SK-N-SH (cell line): ENCODE data around the gene RPA4. TPM values are rescaled to one million over a fixed set of nuclear protein-coding genes. Genes with fewer than 3 reads are reported as not detected.
"Not testable (repeated sequence)": the region's sequence is repeated elsewhere in the genome, so short reads cannot be mapped to it uniquely, and the experiment has no call there.

ENCODE experiments used
- CTCF ChIA-PET: fragments of 300-600, 350-600 bp; formaldehyde crosslinking; extraction: SDS; loops from one replicate; lab custom pipeline; 2021; lab: Yijun Ruan, JAX
- POLR2A ChIA-PET: fragments of 350-600 bp; sonication (Branson Sonifier 250); formaldehyde crosslinking; extraction: SDS; loops from one replicate; lab custom pipeline; 2020; ENCODE audit warnings: antibody characterized with exemption, inconsistent platforms; lab: Yijun Ruan, JAX
- DNase-seq: peaks from one replicate; pipeline ENCODE4 v3.0.0; 2012
- H2AFZ ChIP-seq: fragments of 200-600 bp; sonication (generic); 2 replicates; pipeline ENCODE4 v1.8.1; 2016; ENCODE audit warnings: antibody characterized with exemption, mild to moderate bottlenecking, low read depth
- H3F3A ChIP-seq: fragments of 200-600 bp; sonication (generic); replicated peaks from 2 replicates; pipeline ENCODE3; 2016; ENCODE audit warnings: antibody characterized with exemption, mild to moderate bottlenecking; ENCODE audit not compliant: insufficient read depth
- H3K27ac ChIP-seq, 2 experiments: fragments of 200-500 bp in 1 of 2; fragments of 200-600 bp in 1 of 2; sonication (Bioruptor generic) in 1 of 2; sonication (generic), shearing (Covaris generic) in 1 of 2; 2 replicates each; pipeline versions ENCODE4 v1.5.1 to v1.6.1; 2014 to 2016; ENCODE audit warnings: low read depth in 2 of 2, inconsistent platforms in 1 of 2, low read length in 1 of 2, mild to moderate bottlenecking in 1 of 2, mixed read lengths in 1 of 2
- H3K27me3 ChIP-seq: fragments of 200-600 bp; sonication (generic), shearing (Covaris generic); 2 replicates; pipeline ENCODE4 v1.6.1; 2016; ENCODE audit warnings: mixed run types; ENCODE audit not compliant: insufficient read depth
- H3K36me3 ChIP-seq, 2 experiments: fragments of 200-500 bp in 1 of 2; fragments of 200-600 bp in 1 of 2; sonication (Bioruptor generic) in 1 of 2; sonication (generic) in 1 of 2; replicated peaks in 1 of 2; 2 replicates each; pipeline versions ENCODE3 to v1.5.1; 2014 to 2016; ENCODE audit warnings: low read length in 1 of 2, mild to moderate bottlenecking in 1 of 2; ENCODE audit not compliant: insufficient read depth in 2 of 2, control insufficient read depth in 1 of 2
- H3K4me1 ChIP-seq, 2 experiments: fragments of 200-500 bp in 1 of 2; fragments of 200-600 bp in 1 of 2; sonication (Bioruptor generic) in 1 of 2; sonication (generic), shearing (Covaris generic) in 1 of 2; 2 replicates each; pipeline versions ENCODE4 v1.5.1 to v1.6.1; 2014 to 2016; ENCODE audit warnings: low read depth in 1 of 2, low read length in 1 of 2, mixed run types in 1 of 2; ENCODE audit not compliant: insufficient read depth in 2 of 2, control insufficient read depth in 1 of 2
- H3K4me2 ChIP-seq: fragments of 200-600 bp; sonication (generic), shearing (Covaris generic); 2 replicates; pipeline ENCODE4 v1.6.1; 2017; ENCODE audit warnings: mixed run types
- H3K4me3 ChIP-seq, 2 experiments: fragments of 200-500 bp in 1 of 2; fragments of 200-600 bp in 1 of 2; sonication (Bioruptor generic) in 1 of 2; sonication (generic), shearing (Covaris generic) in 1 of 2; 2 replicates each; pipeline versions ENCODE4 v1.5.1 to v1.8.1; 2014 to 2016; ENCODE audit warnings: low read depth in 2 of 2, inconsistent platforms in 1 of 2, low read length in 1 of 2, mild to moderate bottlenecking in 1 of 2, mixed read lengths in 1 of 2, moderate library complexity in 1 of 2
- H3K79me2 ChIP-seq: fragments of 200-600 bp; sonication (generic); 2 replicates; pipeline ENCODE4 v1.8.1; 2017; ENCODE audit warnings: mild to moderate bottlenecking; ENCODE audit not compliant: insufficient read depth
- H3K9ac ChIP-seq: fragments of 200-600 bp; sonication (generic); 2 replicates; pipeline ENCODE4 v1.6.1; 2017; ENCODE audit warnings: mixed run types
- H3K9me2 ChIP-seq: fragments of 200-600 bp; sonication (generic); 2 replicates; pipeline ENCODE4 v1.6.1; 2017; ENCODE audit warnings: mixed run types
- H3K9me3 ChIP-seq: fragments of 200-600 bp; sonication (generic); 2 replicates; pipeline ENCODE4 v1.6.1; 2017; ENCODE audit warnings: mixed run types, mild to moderate bottlenecking, moderate library complexity
- H4K20me1 ChIP-seq: fragments of 200-600 bp; sonication (generic); 2 replicates; pipeline ENCODE4 v1.6.1; 2017; ENCODE audit warnings: mild to moderate bottlenecking, mixed run types; ENCODE audit not compliant: insufficient read depth
- CHD2 ChIP-seq: fragments of 150-350 bp; IDR thresholded peaks from 2 replicates; pipeline ENCODE4 v1.6.1; 2018; ENCODE audit warnings: low read length; ENCODE audit not compliant: partially characterized antibody
- ELF1 ChIP-seq: IDR thresholded peaks from 2 replicates; pipeline ENCODE4 v1.4.0; 2012
- EP300 ChIP-seq, 2 experiments: IDR thresholded peaks; 2 replicates each; pipeline versions ENCODE4 v1.4.0 to v1.6.1; 2012; ENCODE audit warnings: borderline replicate concordance in 1 of 2, low read depth in 1 of 2, low read length in 1 of 2
- FOXM1 ChIP-seq: IDR thresholded peaks from 2 replicates; pipeline ENCODE4 v1.4.0; 2012; ENCODE audit warnings: low read depth, mild to moderate bottlenecking
- GABPA ChIP-seq: IDR thresholded peaks from 2 replicates; pipeline ENCODE4 v1.4.0; 2012; ENCODE audit warnings: low read depth, mild to moderate bottlenecking
- JUND ChIP-seq: IDR thresholded peaks from 2 replicates; pipeline ENCODE4 v1.4.0; 2012
- MEF2A ChIP-seq: IDR thresholded peaks from 2 replicates; pipeline ENCODE4 v1.4.0; 2012; ENCODE audit warnings: low read depth, borderline replicate concordance
- NRF1 ChIP-seq: IDR thresholded peaks from 2 replicates; pipeline ENCODE4 v1.6.1; 2012; ENCODE audit warnings: low read depth, mild to moderate bottlenecking, low read length
- POLR2AphosphoS5 ChIP-seq: IDR thresholded peaks from 2 replicates; pipeline ENCODE4 v1.6.1; 2012; ENCODE audit warnings: low read depth, low read length
- RAD21 ChIP-seq: IDR thresholded peaks from 2 replicates; pipeline ENCODE4 v1.6.1; 2012; ENCODE audit warnings: mild to moderate bottlenecking, low read length
- RCOR1 ChIP-seq: fragments of 150-350 bp; IDR thresholded peaks from 2 replicates; pipeline ENCODE4 v1.6.1; 2017; ENCODE audit warnings: antibody characterized with exemption, low read length
- RFX5 ChIP-seq: IDR thresholded peaks from 2 replicates; pipeline ENCODE4 v1.6.1; 2012; ENCODE audit warnings: mild to moderate bottlenecking, improper control_type of control experiment, low read length
- RXRA ChIP-seq: IDR thresholded peaks from 2 replicates; pipeline ENCODE4 v1.4.0; 2012; ENCODE audit warnings: low read depth, mild to moderate bottlenecking, borderline replicate concordance
- SIN3A ChIP-seq: IDR thresholded peaks from 2 replicates; pipeline ENCODE4 v1.6.1; 2012; ENCODE audit warnings: low read depth, mild to moderate bottlenecking, low read length, moderate library complexity, borderline replicate concordance
- SMC3 ChIP-seq: IDR thresholded peaks from 2 replicates; pipeline ENCODE4 v1.6.1; 2012; ENCODE audit warnings: low read depth, low read length, improper control_type of control experiment
- TAF1 ChIP-seq: IDR thresholded peaks from 2 replicates; pipeline ENCODE4 v1.6.1; 2012; ENCODE audit warnings: low read depth, mild to moderate bottlenecking, low read length, moderate library complexity, borderline replicate concordance
- TCF12 ChIP-seq: IDR thresholded peaks from 2 replicates; pipeline ENCODE4 v1.4.0; 2012
- TEAD4 ChIP-seq: IDR thresholded peaks from 2 replicates; pipeline ENCODE4 v1.4.0; 2012; ENCODE audit warnings: mild to moderate bottlenecking, borderline replicate concordance; ENCODE audit not compliant: insufficient read depth
- WGBS: methylation state at CpG from one replicate; pipeline ENCODE4 v1.1.6; 2017; ENCODE audit warnings: low lambda C conversion rate; 5-methylcytosine and 5-hydroxymethylcytosine counted together
- polyA plus RNA-seq, 3 experiments: library from polyadenylated mRNA; depleted of rRNA; stranded (reverse); fragments of >200 nt; gene quantifications; 2 replicates each; pipeline ENCODE4 v1.2.3, GENCODE V29; 2012
- TF ChIP-seq, protein P1 (sequence below): IDR thresholded peaks from 2 replicates; pipeline ENCODE4 v1.4.0; 2012; ENCODE audit warnings: low read depth
- TF ChIP-seq, protein P2 (sequence below): fragments of 200-600 bp; sonication (generic); IDR thresholded peaks from 2 replicates; pipeline ENCODE4 v1.6.1; 2017; ENCODE audit warnings: antibody characterized with exemption, mild to moderate bottlenecking, moderate library complexity
- TF ChIP-seq, protein P3 (sequence below): IDR thresholded peaks from 2 replicates; pipeline ENCODE4 v1.4.0; 2012; ENCODE audit warnings: low read depth, borderline replicate concordance
- TF ChIP-seq, protein P4 (sequence below): fragments of 150-350 bp; IDR thresholded peaks from 2 replicates; pipeline ENCODE4 v1.6.1; 2017; ENCODE audit warnings: antibody characterized with exemption, low read length, low read depth, borderline replicate concordance

RPA4 gene
- polyA plus RNA-seq, 1 of the 3 experiments (the other 2 are of a cell fraction): 0.10 TPM

DNA sequence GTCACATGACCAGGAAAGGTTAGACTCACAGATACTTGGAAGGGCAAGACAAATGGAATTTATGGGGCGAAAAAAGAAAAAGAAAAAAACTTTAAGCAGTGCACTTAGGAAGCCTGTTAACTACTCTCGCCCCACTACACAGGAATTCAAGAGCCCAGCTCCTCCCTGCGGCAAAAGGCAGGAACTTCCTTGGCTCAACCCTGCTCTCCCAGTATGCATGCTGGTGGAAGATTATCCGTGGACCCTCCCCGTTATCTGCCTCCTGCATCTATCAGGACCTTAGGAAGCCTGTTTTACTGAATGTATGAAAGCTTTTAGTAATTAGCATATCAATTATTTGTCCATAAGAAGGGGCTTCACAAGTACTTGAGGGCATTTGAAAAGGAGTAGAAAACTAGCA lies 40.1 kb upstream of the RPA4 start:
- DNase-seq: no peak
- no peak overlapping the region for H3K4me3 ChIP-seq
- H3K27me3 ChIP-seq: no peaks in the 10 kb centered on the region
- no peak for TF ChIP-seq RXRA
- TF ChIP-seq RFX5: no peak
- TF ChIP-seq TCF12: no peak
- H3K27ac ChIP-seq: no peak overlapping the region
- no peak overlapping the region for H3K4me2 ChIP-seq
- H3K4me1 ChIP-seq: no peaks in the 10 kb centered on the region
- H2AFZ ChIP-seq: no peak overlapping the region
- no peaks in the 10 kb centered on the region for H3F3A ChIP-seq
- H3K79me2 ChIP-seq: no peaks in the 10 kb centered on the region
- H3K9ac ChIP-seq: no peak overlapping the region
- ChIA-PET POLR2A (no interaction called here), CTCF (no interaction called here)
- 47% methylated on average over 5 of the region's 5 CpGs for WGBS
- H3K9me2 ChIP-seq: no peaks in the 10 kb centered on the region
- no peaks in the 10 kb centered on the region for H3K9me3 ChIP-seq
- no peaks in the 10 kb centered on the region for H4K20me1 ChIP-seq
- no peaks in the 10 kb centered on the region for H3K36me3 ChIP-seq

DNA sequence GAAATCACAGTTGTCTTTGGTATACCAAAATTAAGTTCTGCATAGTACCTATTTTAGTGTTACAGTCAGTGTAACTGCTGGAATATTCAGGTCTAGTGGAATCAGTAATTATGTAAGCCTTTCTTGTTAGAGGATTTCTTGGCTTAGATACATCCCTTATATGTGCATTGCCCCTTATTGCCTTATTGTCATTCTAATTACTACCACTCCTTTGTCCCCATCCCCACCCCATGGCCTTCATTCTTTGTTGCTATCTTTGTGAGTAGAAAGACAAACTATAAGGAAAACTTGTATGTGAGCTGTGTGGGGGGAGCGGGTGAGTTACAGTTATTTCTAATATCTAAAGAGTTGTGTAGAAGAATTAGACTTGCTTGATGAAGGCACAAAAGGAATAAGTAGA lies 36.9 kb upstream of the RPA4 start:
- POLR2A ChIA-PET: no interaction called here
- no peaks in the 10 kb centered on the region for H3K4me1 ChIP-seq
- H3K4me3 ChIP-seq: no peak overlapping the region
- H3F3A ChIP-seq: no peaks in the 10 kb centered on the region
- no peaks in the 10 kb centered on the region for H3K36me3 ChIP-seq
- no peaks in the 10 kb centered on the region for H3K9me3 ChIP-seq
- H3K27ac ChIP-seq: no peak overlapping the region
- CTCF ChIA-PET: no interaction called here
- no peak overlapping the region for H3K9ac ChIP-seq
- no peak overlapping the region for H2AFZ ChIP-seq
- no peaks in the 10 kb centered on the region for H3K27me3 ChIP-seq
- no peak overlapping the region for H3K4me2 ChIP-seq
- H3K9me2 ChIP-seq: no peaks in the 10 kb centered on the region
- TF ChIP-seq, protein P1, sequence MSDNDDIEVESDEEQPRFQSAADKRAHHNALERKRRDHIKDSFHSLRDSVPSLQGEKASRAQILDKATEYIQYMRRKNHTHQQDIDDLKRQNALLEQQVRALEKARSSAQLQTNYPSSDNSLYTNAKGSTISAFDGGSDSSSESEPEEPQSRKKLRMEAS: no peak
- TF ChIP-seq, protein P2, sequence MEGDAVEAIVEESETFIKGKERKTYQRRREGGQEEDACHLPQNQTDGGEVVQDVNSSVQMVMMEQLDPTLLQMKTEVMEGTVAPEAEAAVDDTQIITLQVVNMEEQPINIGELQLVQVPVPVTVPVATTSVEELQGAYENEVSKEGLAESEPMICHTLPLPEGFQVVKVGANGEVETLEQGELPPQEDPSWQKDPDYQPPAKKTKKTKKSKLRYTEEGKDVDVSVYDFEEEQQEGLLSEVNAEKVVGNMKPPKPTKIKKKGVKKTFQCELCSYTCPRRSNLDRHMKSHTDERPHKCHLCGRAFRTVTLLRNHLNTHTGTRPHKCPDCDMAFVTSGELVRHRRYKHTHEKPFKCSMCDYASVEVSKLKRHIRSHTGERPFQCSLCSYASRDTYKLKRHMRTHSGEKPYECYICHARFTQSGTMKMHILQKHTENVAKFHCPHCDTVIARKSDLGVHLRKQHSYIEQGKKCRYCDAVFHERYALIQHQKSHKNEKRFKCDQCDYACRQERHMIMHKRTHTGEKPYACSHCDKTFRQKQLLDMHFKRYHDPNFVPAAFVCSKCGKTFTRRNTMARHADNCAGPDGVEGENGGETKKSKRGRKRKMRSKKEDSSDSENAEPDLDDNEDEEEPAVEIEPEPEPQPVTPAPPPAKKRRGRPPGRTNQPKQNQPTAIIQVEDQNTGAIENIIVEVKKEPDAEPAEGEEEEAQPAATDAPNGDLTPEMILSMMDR: no peak
- TF ChIP-seq SIN3A (no peak), JUND (no peak), EP300 (IDR thresholded peaks at IDR 0.05; ENCODE audit: borderline replicate concordance in 1 of 2, low read depth in 1 of 2, low read length in 1 of 2) (no peak), SMC3 (no peak), FOXM1 (no peak), ELF1 (no peak), RAD21 (no peak), RCOR1 (no peak), POLR2AphosphoS5 (no peak), TEAD4 (no peak), TAF1 (no peak), GABPA (no peak), NRF1 (no peak), CHD2 (no peak), MEF2A (no peak)
- TF ChIP-seq, protein P3, sequence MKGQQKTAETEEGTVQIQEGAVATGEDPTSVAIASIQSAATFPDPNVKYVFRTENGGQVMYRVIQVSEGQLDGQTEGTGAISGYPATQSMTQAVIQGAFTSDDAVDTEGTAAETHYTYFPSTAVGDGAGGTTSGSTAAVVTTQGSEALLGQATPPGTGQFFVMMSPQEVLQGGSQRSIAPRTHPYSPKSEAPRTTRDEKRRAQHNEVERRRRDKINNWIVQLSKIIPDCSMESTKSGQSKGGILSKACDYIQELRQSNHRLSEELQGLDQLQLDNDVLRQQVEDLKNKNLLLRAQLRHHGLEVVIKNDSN: no peak
- TF ChIP-seq, protein P4, sequence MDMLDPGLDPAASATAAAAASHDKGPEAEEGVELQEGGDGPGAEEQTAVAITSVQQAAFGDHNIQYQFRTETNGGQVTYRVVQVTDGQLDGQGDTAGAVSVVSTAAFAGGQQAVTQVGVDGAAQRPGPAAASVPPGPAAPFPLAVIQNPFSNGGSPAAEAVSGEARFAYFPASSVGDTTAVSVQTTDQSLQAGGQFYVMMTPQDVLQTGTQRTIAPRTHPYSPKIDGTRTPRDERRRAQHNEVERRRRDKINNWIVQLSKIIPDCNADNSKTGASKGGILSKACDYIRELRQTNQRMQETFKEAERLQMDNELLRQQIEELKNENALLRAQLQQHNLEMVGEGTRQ: no peak
- WGBS: 52% methylated on average over 1 of the region's 1 CpG
- no peaks in the 10 kb centered on the region for H4K20me1 ChIP-seq
- DNase-seq: no peak
- H3K79me2 ChIP-seq: no peaks in the 10 kb centered on the region

DNA sequence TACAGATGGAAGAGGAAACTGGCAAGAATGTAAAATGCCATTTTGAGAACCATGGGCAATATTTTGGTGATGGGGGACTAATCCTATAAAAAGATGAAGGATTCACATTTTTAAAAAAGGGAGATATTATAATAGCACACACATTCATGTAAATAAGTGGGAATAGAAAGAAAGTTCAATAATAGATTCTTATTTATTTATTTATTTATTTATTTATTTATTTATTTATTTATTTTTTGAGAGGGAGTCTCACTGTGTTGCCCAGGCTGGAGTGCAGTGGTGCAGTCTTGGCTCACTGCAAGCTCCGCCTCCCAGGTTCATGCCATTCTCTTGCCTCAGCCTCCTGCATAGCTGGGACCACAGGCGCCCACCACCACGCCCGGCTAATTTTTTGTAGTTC lies 24.3 kb upstream of the RPA4 start:
- H3K4me1 ChIP-seq, H3K4me3 ChIP-seq, H3K9ac ChIP-seq, H3K36me3 ChIP-seq, H3K79me2 ChIP-seq, H3K27ac ChIP-seq, H3K27me3 ChIP-seq, POLR2A ChIA-PET, DNase-seq, H3K4me2 ChIP-seq, H3K9me2 ChIP-seq, H2AFZ ChIP-seq, CTCF ChIA-PET, H3F3A ChIP-seq, H4K20me1 ChIP-seq, H3K9me3 ChIP-seq: not testable (repeated sequence)
- WGBS: 77% methylated on average over 4 of the region's 4 CpGs
